ENCODE measurements around the gene CDK14.

Gene CDK14

GRCh38 chr7:90988516-90988915 is 392.4 kb downstream of the CDK14 start:
- no peak for DNase-seq (ENCODE audit: extremely low read depth, low read depth)

GRCh38 chr7:90988996-90989765 is 393.1 kb downstream of the CDK14 start:
- DNase-seq (ENCODE audit: extremely low read depth, low read depth), result no peak
- TF ChIP-seq CTCF (IDR thresholded peaks at IDR 0.05; ENCODE audit: low read depth, low read length), result no peak

More at GRCh38 chr7:90988516-90988915, 392.4 kb downstream of the CDK14 start:
- TF ChIP-seq CTCF (IDR thresholded peaks at IDR 0.05; ENCODE audit: low read depth, low read length), result no peak

- TF ChIP-seq CTCF (IDR thresholded peaks at IDR 0.05; ENCODE audit: low read depth, low read length), result no peak
Observed at GRCh38 chr7:90994121-90994520, 398.0 kb downstream of the CDK14 start.

GRCh38 chr7:90994601-90995000 is 398.5 kb downstream of the CDK14 start:
- no peak for TF ChIP-seq CTCF (IDR thresholded peaks at IDR 0.05; ENCODE audit: low read depth, low read length)
- DNase-seq (ENCODE audit: extremely low read depth, low read depth), result no peak

More at GRCh38 chr7:90994121-90994520, 398.0 kb downstream of the CDK14 start:
- DNase-seq (ENCODE audit: extremely low read depth, low read depth), result no peak

GRCh38 chr7:90995996-90996395 is 399.9 kb downstream of the CDK14 start:
- DNase-seq (ENCODE audit: extremely low read depth, low read depth), result no peak
- no peak for TF ChIP-seq CTCF (IDR thresholded peaks at IDR 0.05; ENCODE audit: low read depth, low read length)

- TF ChIP-seq CTCF (IDR thresholded peaks at IDR 0.05; ENCODE audit: low read depth, low read length), result no peak
- peak; percentile 5 for DNase-seq (ENCODE audit: extremely low read depth, low read depth)
Observed at GRCh38 chr7:90999989-91000979, 404.2 kb downstream of the CDK14 start.

GRCh38 chr7:91005024-91005423 is 408.9 kb downstream of the CDK14 start:
- no peak for TF ChIP-seq CTCF (IDR thresholded peaks at IDR 0.05; ENCODE audit: low read depth, low read length)
- no peak for DNase-seq (ENCODE audit: extremely low read depth, low read depth)

Measured in AG09319 (cell line).